ENCODE measurements around the gene WWP2. TPM values are rescaled to one million over a fixed set of nuclear protein-coding genes. Genes with fewer than 3 reads are reported as not detected.

The WWP2 gene
- total RNA-seq, 1 donor from 2014 or later = 40.7 TPM

DNA sequence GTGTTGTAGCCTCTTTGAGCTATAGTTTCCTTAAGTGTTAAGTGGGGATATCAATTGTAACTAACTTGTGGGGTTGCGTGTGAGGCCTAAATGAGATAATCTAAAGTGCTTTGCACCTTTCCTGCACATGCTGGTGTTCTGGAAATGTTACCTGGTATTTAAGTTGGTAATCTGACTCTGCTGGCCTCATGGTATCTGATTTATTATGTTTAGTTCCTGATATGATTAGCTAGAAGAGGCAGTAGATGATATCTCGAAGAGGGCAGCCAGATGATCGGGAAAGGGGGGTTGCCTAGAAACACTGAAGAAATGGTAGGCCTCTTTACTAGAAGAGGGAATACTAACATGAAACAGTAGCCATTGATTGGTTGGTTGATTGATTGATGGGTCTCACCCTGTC is 123.6 kb downstream of the WWP2 start:
- DNase-seq (ENCODE audit: low read depth) = no peak
- no peaks in the 10 kb centered on the region for H3K27me3 ChIP-seq (ENCODE audit: control insufficient read depth, insufficient read depth, low read length)
- H3K36me3 ChIP-seq (ENCODE audit: control insufficient read depth, insufficient read depth, low read length) = peaks cover 1% of the 10 kb centered on the region
- TF ChIP-seq CTCF (IDR thresholded peaks at IDR 0.05; ENCODE audit: insufficient read depth, low read length, poor library complexity, severe bottlenecking) = no peak
- no peak overlapping the region for H3K4me3 ChIP-seq (ENCODE audit: low read depth, low read length)

GRCh38 chr16:69886726-69887125 is 124.6 kb downstream of the WWP2 start:
- no peak overlapping the region for H3K4me3 ChIP-seq (ENCODE audit: low read depth, low read length)
- no peak for DNase-seq (ENCODE audit: low read depth)
- H3K36me3 ChIP-seq (ENCODE audit: control insufficient read depth, insufficient read depth, low read length) = peaks cover 1% of the 10 kb centered on the region
- TF ChIP-seq CTCF (IDR thresholded peaks at IDR 0.05; ENCODE audit: insufficient read depth, low read length, poor library complexity, severe bottlenecking) = no peak
- H3K27me3 ChIP-seq (ENCODE audit: control insufficient read depth, insufficient read depth, low read length) = no peaks in the 10 kb centered on the region

GRCh38 chr16:69888005-69888590 is 126.0 kb downstream of the WWP2 start:
- peak; percentile 80 for DNase-seq (ENCODE audit: low read depth)
- H3K27me3 ChIP-seq (ENCODE audit: control insufficient read depth, insufficient read depth, low read length) = no peaks in the 10 kb centered on the region
- H3K4me3 ChIP-seq (ENCODE audit: low read depth, low read length) = no peak overlapping the region
- H3K36me3 ChIP-seq (ENCODE audit: control insufficient read depth, insufficient read depth, low read length) = peaks cover 1% of the 10 kb centered on the region
- peak; percentile 15 for TF ChIP-seq CTCF (IDR thresholded peaks at IDR 0.05; ENCODE audit: insufficient read depth, low read length, poor library complexity, severe bottlenecking)

GRCh38 chr16:69889295-69889964 is 127.3 kb downstream of the WWP2 start:
- Histone ChIP-seq H3K4me3 (ENCODE audit: low read depth, low read length) (no peak overlapping the region), H3K27me3 (ENCODE audit: control insufficient read depth, insufficient read depth, low read length) (no peaks in the 10 kb centered on the region), H3K36me3 (ENCODE audit: control insufficient read depth, insufficient read depth, low read length) (peaks cover 1% of the 10 kb centered on the region)
- DNase-seq (ENCODE audit: low read depth) = no peak
- TF ChIP-seq CTCF (IDR thresholded peaks at IDR 0.05; ENCODE audit: insufficient read depth, low read length, poor library complexity, severe bottlenecking) = no peak

GRCh38 chr16:69890114-69890891 is 128.2 kb downstream of the WWP2 start:
- Histone ChIP-seq H3K4me3 (ENCODE audit: low read depth, low read length) (no peak overlapping the region), H3K27me3 (ENCODE audit: control insufficient read depth, insufficient read depth, low read length) (no peaks in the 10 kb centered on the region), H3K36me3 (ENCODE audit: control insufficient read depth, insufficient read depth, low read length) (peaks cover 1% of the 10 kb centered on the region)
- no peak for TF ChIP-seq CTCF (IDR thresholded peaks at IDR 0.05; ENCODE audit: insufficient read depth, low read length, poor library complexity, severe bottlenecking)
- peak; percentile 45 for DNase-seq (ENCODE audit: low read depth)

Data from kidney epithelial cell (primary cell).